HCT116 (cell line): ENCODE results near the gene TOMM34. TPM values are rescaled to one million over a fixed set of nuclear protein-coding genes. Genes with fewer than 3 reads are reported as not detected.
A peak's percentile ranks its signal among the peaks of the same experiment; 100 is the strongest.

Source experiments
- ATAC-seq: fragments of 200-7000 bp; cut with Tn5 transposase; 2 replicates; pipeline ENCODE4 v1.9.1; 2020; ENCODE audit warnings: mild to moderate bottlenecking, moderate library complexity
- BruUV-seq: library from RNA; stranded (reverse); fragments of 400-500 nt; replicated peaks from 2 replicates; lab custom pipeline; 2021; lab: Mats Ljungman, UMichigan
- CTCF ChIA-PET: fragments of 300-600 bp; sonication (Branson Sonifier 250); formaldehyde crosslinking; loops from one replicate; lab custom pipeline; 2021; ENCODE audit warnings: antibody characterized with exemption; lab: Charles Lee
- POLR2A ChIA-PET: fragments of 300-600, 350-600 bp; sonication (Branson Sonifier 250); formaldehyde crosslinking; loops from one replicate; lab custom pipeline; 2021; ENCODE audit warnings: antibody characterized with exemption; lab: Charles Lee
- RAD21 ChIA-PET, 2 experiments: fragments of 300-600 bp; sonication (Branson Sonifier 250); formaldehyde crosslinking; loops; one replicate each; lab custom pipeline; 2023; ENCODE audit warnings: low total read pairs in 2 of 2; ENCODE audit not compliant: uncharacterized antibody in 2 of 2, unreplicated experiment in 2 of 2, low non-redundant PET in 1 of 2; lab: Charles Lee
- DNase-seq: peaks from one replicate; pipeline ENCODE4 v3.0.0-alpha.2; 2010; ENCODE audit warnings: low read depth, low spot score
- H2AFZ ChIP-seq: fragments of 200-600 bp; shearing (Covaris generic), sonication (generic); 2 replicates; pipeline ENCODE4 v1.6.1; 2017; ENCODE audit warnings: low read depth, mixed run types, mixed read lengths, antibody characterized with exemption, low read length; ENCODE audit not compliant: poor library complexity, severe bottlenecking
- H3K27ac ChIP-seq: 2 replicates; pipeline ENCODE4 v1.5.1; 2012; ENCODE audit warnings: low read depth, low read length
- H3K27me3 ChIP-seq: fragments of 200-600 bp; sonication (generic); 2 replicates; pipeline ENCODE4 v1.6.1; 2016; ENCODE audit warnings: mixed run types, low read length, mixed read lengths; ENCODE audit not compliant: insufficient read depth
- H3K36me3 ChIP-seq, 2 experiments: fragments of 200-500 bp in 1 of 2; fragments of 200-600 bp in 1 of 2; sonication (Bioruptor generic) in 1 of 2; sonication (generic) in 1 of 2; 2 replicates each; pipeline versions ENCODE4 v1.5.1 to v1.6.1; 2014 to 2016; ENCODE audit warnings: low read length in 2 of 2, inconsistent platforms in 1 of 2, mixed read lengths in 1 of 2, mixed run types in 1 of 2; ENCODE audit not compliant: insufficient read depth in 2 of 2, control insufficient read depth in 1 of 2
- H3K4me1 ChIP-seq, 2 experiments: fragments of 200-600 bp in 1 of 2; sonication (generic) in 1 of 2; 2 replicates each; pipeline versions ENCODE4 v1.5.1 to v1.6.1; 2012 to 2017; ENCODE audit warnings: low read length in 2 of 2, inconsistent platforms in 1 of 2, mild to moderate bottlenecking in 1 of 2, mixed read lengths in 1 of 2, mixed run types in 1 of 2, moderate library complexity in 1 of 2; ENCODE audit not compliant: insufficient read depth in 2 of 2, control insufficient read depth in 1 of 2
- H3K4me2 ChIP-seq: fragments of 200-600 bp; sonication (generic); 2 replicates; pipeline ENCODE4 v1.6.1; 2017; ENCODE audit warnings: mixed run types, low read length, mixed read lengths
- H3K4me3 ChIP-seq, 2 experiments: fragments of 200-600 bp in 1 of 2; sonication (generic) in 1 of 2; replicated peaks in 1 of 2; 2 replicates each; pipeline ENCODE4 v1.5.1; 2011 to 2016; ENCODE audit warnings: low read length in 2 of 2, control low read depth in 1 of 2, low read depth in 1 of 2, mild to moderate bottlenecking in 1 of 2, mixed read lengths in 1 of 2, mixed run types in 1 of 2
- H3K79me2 ChIP-seq: fragments of 200-600 bp; sonication (generic); 2 replicates; pipeline ENCODE4 v1.6.1; 2017; ENCODE audit warnings: mild to moderate bottlenecking, mixed run types, low read length, moderate library complexity, mixed read lengths; ENCODE audit not compliant: insufficient read depth
- H3K9ac ChIP-seq: fragments of 200-600 bp; sonication (generic); 2 replicates; pipeline ENCODE4 v1.6.1; 2016; ENCODE audit warnings: low read length, mixed read lengths
- H3K9me2 ChIP-seq: fragments of 200-600 bp; sonication (generic), shearing (Covaris generic); 2 replicates; pipeline ENCODE4 v1.6.1; 2017; ENCODE audit warnings: mixed run types, mild to moderate bottlenecking, moderate library complexity; ENCODE audit not compliant: insufficient read depth
- H3K9me3 ChIP-seq, 2 experiments: fragments of 200-500 bp in 1 of 2; fragments of 200-600 bp in 1 of 2; sonication (Bioruptor generic) in 1 of 2; sonication (generic) in 1 of 2; 2 replicates each; pipeline ENCODE4 v1.6.1; 2014 to 2017; ENCODE audit warnings: low read length in 2 of 2, mixed read lengths in 2 of 2, inconsistent platforms in 1 of 2, low read depth in 1 of 2, mild to moderate bottlenecking in 1 of 2, mixed run types in 1 of 2, moderate library complexity in 1 of 2; ENCODE audit not compliant: control insufficient read depth in 1 of 2, insufficient read depth in 1 of 2
- H4K20me1 ChIP-seq: fragments of 200-600 bp; sonication (generic), shearing (Covaris generic); 2 replicates; pipeline ENCODE4 v1.6.1; 2017; ENCODE audit warnings: mixed run types, mild to moderate bottlenecking, moderate library complexity; ENCODE audit not compliant: insufficient read depth
- CTCF ChIP-seq, 3 experiments: fragments of 200-600 bp in 1 of 3; sonication (generic) in 1 of 3; IDR thresholded peaks in 2 of 3; conservative IDR thresholded peaks in 1 of 3; 2 replicates each; pipeline ENCODE4 v1.5.1; 2012 to 2017; ENCODE audit warnings: low read depth in 2 of 3, low read length in 2 of 3, antibody characterized with exemption in 1 of 3, borderline replicate concordance in 1 of 3, control low read depth in 1 of 3, mild to moderate bottlenecking in 1 of 3, mixed read lengths in 1 of 3, mixed run types in 1 of 3, moderate library complexity in 1 of 3; ENCODE audit not compliant: insufficient read depth in 1 of 3
- MAX ChIP-seq: IDR thresholded peaks from 2 replicates; pipeline ENCODE4 v1.6.1; 2012
- POLR2AphosphoS5 ChIP-seq: IDR thresholded peaks from 2 replicates; pipeline ENCODE4 v1.6.1; 2011; ENCODE audit warnings: mild to moderate bottlenecking, low read depth, low read length, moderate library complexity
- SIN3A ChIP-seq: IDR thresholded peaks from 2 replicates; pipeline ENCODE4 v1.6.1; 2012; ENCODE audit warnings: low read depth
- ZBTB33 ChIP-seq: IDR thresholded peaks from 2 replicates; pipeline ENCODE4 v1.6.1; 2011; ENCODE audit warnings: mild to moderate bottlenecking, low read length, moderate library complexity; ENCODE audit not compliant: insufficient replicate concordance; ENCODE audit errors: extremely low read depth
- intact Hi-C: fragments of 100-400 bp; cut with micrococcal nuclease; formaldehyde crosslinking; loops from 2 replicates; pipeline ENCODE4 v1.10.0; 2022
- total RNA-seq: library from RNA; stranded (reverse); gene quantifications from one replicate; pipeline ENCODE4 v1.2.1, GENCODE V29; 2021; ENCODE audit not compliant: unreplicated experiment

Gene TOMM34
- total RNA-seq, 1 experiment from 2014 or later, result 51.7 TPM

- TSS peak; percentile 31 for BruUV-seq
- H3K79me2 ChIP-seq, result 0 out of 2 replicates have a peak, but pooled peaks cover 3% of the 10 kb centered on the region
- no peaks in the 10 kb centered on the region for H4K20me1 ChIP-seq
- H3K4me3 ChIP-seq, result no peak overlapping the region
- POLR2A ChIA-PET, result interaction anchor here (1.1 to 1.4 kb wide), 2 partner anchors 17 to 18 kb away, joined by 4 read pairs; partner anchors contain the start of gene TOMM34
- peaks cover 37 to 67% of the 10 kb centered on the region in 2 experiments; a peak in 3 of 4 replicates for H3K36me3 ChIP-seq
- H3K4me2 ChIP-seq, result no peak overlapping the region
- H3K27ac ChIP-seq, result peak overlapping the region; percentile 17; the same call in 1 of the 2 replicates
- no peaks in the 10 kb centered on the region for H3K9me3 ChIP-seq
- H3K4me1 ChIP-seq, result no peaks in the 10 kb centered on the region
- TF ChIP-seq ZBTB33 (no peak), POLR2AphosphoS5 (peak; percentile 53; the same call in 1 of the 2 replicates), CTCF (IDR thresholded peaks at IDR 0.05 in 2 of 3, conservative IDR thresholded peaks at IDR 0.05 in 1 of 3; ENCODE audit: borderline replicate concordance in 1 of 3, insufficient read depth in 1 of 3, low read depth in 2 of 3, low read length in 2 of 3) (peak in 1 of 3 experiments; percentile 15; a peak in 1 of 6 replicates), MAX (no peak), SIN3A (no peak)
- DNase-seq (no peak), ATAC-seq (peak; percentile 65)
- intact Hi-C loops, result no loop called here
- no peak overlapping the region for H3K9ac ChIP-seq
- no peaks in the 10 kb centered on the region for H3K27me3 ChIP-seq
- CTCF ChIA-PET, result no interaction called here
- RAD21 ChIA-PET, result no interaction called here
- no peak overlapping the region for H2AFZ ChIP-seq
- H3K9me2 ChIP-seq, result no peaks in the 10 kb centered on the region
Observed at GRCh38 chr20:44942264-44942973, 17.8 kb downstream of the TOMM34 start.
